Right cardiac atrium (tissue), 5 donors: ENCODE measurements around the gene PALLD. TPM values are rescaled to one million over a fixed set of nuclear protein-coding genes. Genes with fewer than 3 reads are reported as not detected.
A peak's percentile ranks its signal among the peaks of the same experiment; 100 is the strongest.

Experiments used
- ATAC-seq, 2 donors: fragments of 200-7000 bp; cut with Tn5 transposase; one replicate each; pipeline versions ENCODE4 v1.8.0 to v1.9.1; 2020; ENCODE audit warnings: moderate library complexity in 2 of 2, mild to moderate bottlenecking in 1 of 2
- DNase-seq, 3 donors: peaks; one replicate each; pipeline ENCODE4 v3.0.0-alpha.2; 2020
- H3K27ac ChIP-seq: one replicate; pipeline ENCODE4 v1.5.1; 2013; ENCODE audit warnings: mild to moderate bottlenecking, low read length, control low read depth, moderate library complexity
- H3K27me3 ChIP-seq: one replicate; pipeline ENCODE4 v1.6.1; 2013; ENCODE audit not compliant: control insufficient read depth, insufficient read depth
- H3K4me1 ChIP-seq: one replicate; pipeline ENCODE4 v1.6.1; 2013; ENCODE audit warnings: low read length; ENCODE audit not compliant: control insufficient read depth, insufficient read depth
- H3K4me3 ChIP-seq: one replicate; pipeline ENCODE4 v1.5.1; 2013; ENCODE audit warnings: low read length, control low read depth
- H3K9me3 ChIP-seq: one replicate; pipeline ENCODE4 v1.6.1; 2013; ENCODE audit warnings: low read length; ENCODE audit not compliant: control insufficient read depth
- WGBS: extraction: QIAGEN DNeasy Blood & Tissue Kit; methylation state at CpG from one replicate; pipeline ENCODE4 v1.1.7; 2013; 5-methylcytosine and 5-hydroxymethylcytosine counted together
- intact Hi-C, 4 donors: fragments of 100-400 bp; cut with DNase I; formaldehyde crosslinking; loops; one replicate each; pipeline versions ENCODE4 v1.11.0 to v1.14.0; 2022 to 2023
- polyA plus RNA-seq: library from polyadenylated mRNA; stranded (reverse); fragments of 200-250 nt; gene quantifications from one replicate; pipeline ENCODE4 v1.2.3, GENCODE V29; 2013
- total RNA-seq, 4 donors: library from RNA; stranded (reverse); fragmentation: NEBNext Ultra II Directional; extraction: Animal tissue kit (Norgen Biotek cat#: 25700); gene quantifications; one replicate each; pipeline ENCODE4 v1.2.1, GENCODE V29; 2021
- donor health status: healthy with polysubstance abuse.
- donor health status: DM: no; HTN: yes; CAD: no.
- donor health status: DM: no; HTN: no; CAD: no.
- donor health status: DM: no; HTN: yes; CAD: no; lungs with severe emphysema.
- donor health status: DM: yes; HTN: yes; CAD: no.

The PALLD gene
- total and polyA plus RNA-seq, 5 donors, result 233 to 1,069 (median 717) TPM

GRCh38 chr4:168475745-168476144 lies 21.1 kb upstream of the PALLD start:
- 79% methylated on average over 2 of the region's 2 CpGs for WGBS
- DNase-seq, result no peak

GRCh38 chr4:168478868-168479267 lies 18.0 kb upstream of the PALLD start:
- H3K27ac ChIP-seq, result no peak overlapping the region
- no peaks in the 10 kb centered on the region for H3K4me1 ChIP-seq
- no peaks in the 10 kb centered on the region for H3K27me3 ChIP-seq
- no peak for DNase-seq
- intact Hi-C loops, result no loop called here
- no peak overlapping the region for H3K4me3 ChIP-seq
- no peaks in the 10 kb centered on the region for H3K9me3 ChIP-seq
- no peak for ATAC-seq
- 96% methylated on average over 3 of the region's 3 CpGs for WGBS

More at GRCh38 chr4:168475745-168476144, 21.1 kb upstream of the PALLD start:
- H3K27me3 ChIP-seq, result no peaks in the 10 kb centered on the region
- intact Hi-C loops, result no loop called here
- peaks cover 1% of the 10 kb centered on the region for H3K4me1 ChIP-seq
- H3K27ac ChIP-seq, result no peak overlapping the region
- no peak for ATAC-seq
- no peaks in the 10 kb centered on the region for H3K9me3 ChIP-seq
- H3K4me3 ChIP-seq, result no peak overlapping the region

- peak overlapping the region; percentile 63 for H3K27ac ChIP-seq
- H3K4me3 ChIP-seq, result peak overlapping the region; percentile 85
- peak; percentile 70 for ATAC-seq
- peak in 1 of 3 donors; percentile 16 for DNase-seq
- no peaks in the 10 kb centered on the region for H3K9me3 ChIP-seq
- no peaks in the 10 kb centered on the region for H3K27me3 ChIP-seq
- WGBS, result 13% methylated on average over 7 of the region's 7 CpGs
- H3K4me1 ChIP-seq, result no peaks in the 10 kb centered on the region
- intact Hi-C loops, result no loop called here
These were observed 15.8 kb upstream of the PALLD start for GRCh38 chr4:168480931-168481611.

GRCh38 chr4:168483811-168484210 lies 13.0 kb upstream of the PALLD start:
- Histone ChIP-seq H3K4me1 (no peaks in the 10 kb centered on the region), H3K9me3 (no peaks in the 10 kb centered on the region), H3K27ac (no peak overlapping the region), H3K27me3 (no peaks in the 10 kb centered on the region), H3K4me3 (no peak overlapping the region)
- no peak for ATAC-seq
- WGBS, result 94% methylated on average over 7 of the region's 7 CpGs
- intact Hi-C loops, result no loop called here
- DNase-seq, result no peak

GRCh38 chr4:168484626-168485025 lies 12.2 kb upstream of the PALLD start:
- Histone ChIP-seq H3K27me3 (no peaks in the 10 kb centered on the region), H3K9me3 (no peaks in the 10 kb centered on the region), H3K27ac (no peak overlapping the region), H3K4me1 (no peaks in the 10 kb centered on the region), H3K4me3 (no peak overlapping the region)
- no peak for ATAC-seq
- intact Hi-C loops, result no loop called here
- DNase-seq, result no peak

GRCh38 chr4:168485156-168485910 lies 11.5 kb upstream of the PALLD start:
- Histone ChIP-seq H3K27me3 (no peaks in the 10 kb centered on the region), H3K9me3 (no peaks in the 10 kb centered on the region), H3K4me1 (no peaks in the 10 kb centered on the region), H3K4me3 (no peak overlapping the region), H3K27ac (no peak overlapping the region)
- WGBS, result 97% methylated on average over 2 of the region's 2 CpGs
- intact Hi-C loops, result no loop called here
- ATAC-seq, result no peak
- no peak for DNase-seq

- ATAC-seq (no peak), DNase-seq (no peak)
- H3K4me1 ChIP-seq, result no peaks in the 10 kb centered on the region
- H3K27me3 ChIP-seq, result no peaks in the 10 kb centered on the region
- no peaks in the 10 kb centered on the region for H3K9me3 ChIP-seq
- H3K4me3 ChIP-seq, result no peak overlapping the region
- no peak overlapping the region for H3K27ac ChIP-seq
- WGBS, result 95% methylated on average over 1 of the region's 1 CpG
- intact Hi-C loops, result no loop called here
These were observed 10.0 kb upstream of the PALLD start for GRCh38 chr4:168486912-168487281.

- ATAC-seq (no peak), DNase-seq (no peak)
- Histone ChIP-seq H3K27me3 (no peaks in the 10 kb centered on the region), H3K27ac (peak overlapping the region; percentile 45), H3K4me1 (no peaks in the 10 kb centered on the region), H3K9me3 (no peaks in the 10 kb centered on the region), H3K4me3 (no peak overlapping the region)
- 84% methylated on average over 9 of the region's 9 CpGs for WGBS
- intact Hi-C loops, result no loop called here
These were observed 9.4 kb upstream of the PALLD start for GRCh38 chr4:168487282-168488035.

- Histone ChIP-seq H3K27me3 (no peaks in the 10 kb centered on the region), H3K4me3 (no peak overlapping the region), H3K27ac (peak overlapping the region; percentile 56), H3K4me1 (no peaks in the 10 kb centered on the region), H3K9me3 (no peaks in the 10 kb centered on the region)
- intact Hi-C loops, result no loop called here
- WGBS, result 12% methylated on average over 3 of the region's 3 CpGs
- ATAC-seq, result peak; percentile 64 to 77
- no peak for DNase-seq
These were observed 8.0 kb upstream of the PALLD start for GRCh38 chr4:168488869-168489274.

GRCh38 chr4:168489616-168490015 lies 7.2 kb upstream of the PALLD start:
- no peak for DNase-seq

GRCh38 chr4:168490711-168491110 lies 6.1 kb upstream of the PALLD start:
- no peak for ATAC-seq
- 89% methylated on average over 2 of the region's 2 CpGs for WGBS
- no peak overlapping the region for H3K4me3 ChIP-seq
- no peak overlapping the region for H3K27ac ChIP-seq
- no peaks in the 10 kb centered on the region for H3K27me3 ChIP-seq
- no peak for DNase-seq
- no peaks in the 10 kb centered on the region for H3K9me3 ChIP-seq
- intact Hi-C loops, result no loop called here
- H3K4me1 ChIP-seq, result no peaks in the 10 kb centered on the region

More at GRCh38 chr4:168489616-168490015, 7.2 kb upstream of the PALLD start:
- H3K9me3 ChIP-seq, result no peaks in the 10 kb centered on the region
- intact Hi-C loops, result no loop called here
- H3K27ac ChIP-seq, result no peak overlapping the region
- no peaks in the 10 kb centered on the region for H3K27me3 ChIP-seq
- no peak overlapping the region for H3K4me3 ChIP-seq
- 92% methylated on average over 1 of the region's 1 CpG for WGBS
- no peaks in the 10 kb centered on the region for H3K4me1 ChIP-seq
- no peak for ATAC-seq
